OCI-LY7 (cell line): Measurements from ENCODE around the gene CORIN. TPM values are rescaled to one million over a fixed set of nuclear protein-coding genes. Genes with fewer than 3 reads are reported as not detected.

ENCODE experiments used
- BruUV-seq: library from RNA; stranded (reverse); fragments of 400-500 nt; replicated peaks from 2 replicates; lab custom pipeline; 2021; lab: Mats Ljungman, UMichigan
- CTCF ChIA-PET: fragments of 300-600 bp; sonication (Branson Sonifier 250); formaldehyde crosslinking; loops from one replicate; lab custom pipeline; 2022; ENCODE audit warnings: antibody characterized with exemption; ENCODE audit not compliant: unreplicated experiment; lab: Charles Lee
- POLR2A ChIA-PET: fragments of 300-600 bp; sonication (Branson Sonifier 250); formaldehyde crosslinking; loops from one replicate; lab custom pipeline; 2022; ENCODE audit warnings: antibody characterized with exemption; lab: Charles Lee
- DNase-seq: peaks from one replicate; pipeline ENCODE4 v3.0.0-alpha.2; 2015; ENCODE audit warnings: low spot score
- H2AFZ ChIP-seq: fragments of 200-600 bp; sonication (generic), shearing (Covaris generic); 2 replicates; pipeline ENCODE4 v1.6.1; 2014; ENCODE audit warnings: mild to moderate bottlenecking, antibody characterized with exemption, low read length, moderate library complexity
- H3K27ac ChIP-seq: fragments of 200-600 bp; sonication (generic); 2 replicates; pipeline ENCODE4 v1.5.1; 2014; ENCODE audit warnings: mixed run types, low read depth, mild to moderate bottlenecking, moderate library complexity, low read length, inconsistent platforms; ENCODE audit not compliant: poor library complexity, severe bottlenecking
- H3K36me3 ChIP-seq: fragments of 200-600 bp; sonication (generic); 2 replicates; pipeline ENCODE4 v1.6.1; 2014; ENCODE audit warnings: mild to moderate bottlenecking, antibody characterized with exemption, low read length, moderate library complexity, mixed read lengths; ENCODE audit not compliant: insufficient read depth
- H3K4me1 ChIP-seq: fragments of 200-600 bp; sonication (generic); 2 replicates; pipeline ENCODE4 v1.5.1; 2014; ENCODE audit warnings: mild to moderate bottlenecking, low read length; ENCODE audit not compliant: insufficient read depth, poor library complexity, severe bottlenecking
- H3K4me2 ChIP-seq: fragments of 200-600 bp; sonication (generic); 2 replicates; pipeline ENCODE4 v1.6.1; 2014; ENCODE audit warnings: mild to moderate bottlenecking, low read length
- H3K4me3 ChIP-seq: fragments of 200-600 bp; sonication (generic); 2 replicates; pipeline ENCODE4 v1.5.1; 2014; ENCODE audit warnings: mild to moderate bottlenecking, low read depth, low read length; ENCODE audit not compliant: poor library complexity, severe bottlenecking
- H3K79me2 ChIP-seq: fragments of 200-600 bp; sonication (generic); 2 replicates; pipeline ENCODE4 v1.6.1; 2016; ENCODE audit warnings: low read depth, mild to moderate bottlenecking, low read length, moderate library complexity, mixed read lengths; ENCODE audit not compliant: insufficient read depth
- H3K9me2 ChIP-seq: fragments of 200-600 bp; sonication (generic); 2 replicates; pipeline ENCODE4 v1.6.1; 2016; ENCODE audit warnings: mild to moderate bottlenecking, low read length, mixed read lengths; ENCODE audit not compliant: insufficient read depth
- H3K9me3 ChIP-seq: fragments of 200-600 bp; sonication (generic); 2 replicates; pipeline ENCODE4 v1.6.1; 2014; ENCODE audit warnings: mild to moderate bottlenecking, mixed run types, low read length, mixed read lengths
- H4K20me1 ChIP-seq: fragments of 200-600 bp; sonication (generic); 2 replicates; pipeline ENCODE4 v1.6.1; 2014; ENCODE audit warnings: mild to moderate bottlenecking, antibody characterized with exemption, low read length, moderate library complexity, mixed read lengths; ENCODE audit not compliant: insufficient read depth
- CTCF ChIP-seq: fragments of 200-600 bp; sonication (generic); conservative IDR thresholded peaks from 2 replicates; pipeline ENCODE4 v1.5.1; 2014; ENCODE audit warnings: mild to moderate bottlenecking, antibody characterized with exemption, low read length, moderate library complexity, mixed read lengths
- EZH2phosphoT487 ChIP-seq: fragments of 200-600 bp; sonication (generic); IDR thresholded peaks from 2 replicates; pipeline ENCODE4 v1.6.1; 2018; ENCODE audit warnings: low read depth, borderline replicate concordance, mild to moderate bottlenecking, mixed run types, antibody characterized with exemption, low read length, moderate library complexity, mixed read lengths
- intact Hi-C: fragments of 100-400 bp; cut with micrococcal nuclease; formaldehyde crosslinking; loops from one replicate; pipeline ENCODE4 v1.10.0; 2022; ENCODE audit not compliant: unreplicated experiment
- total RNA-seq, 2 experiments: library from RNA; depleted of rRNA in 1 of 2; stranded (reverse); fragments of >200 nt in 1 of 2; shearing (Covaris generic) in 1 of 2; gene quantifications; 2 replicates each; pipeline ENCODE4 v1.2.3, GENCODE V29; 2014 to 2022

The CORIN gene
- total RNA-seq, 2 experiments from 2014 or later: 0.40 TPM; not detected in 1

GRCh38 chr4:47720787-47721186 is 117.1 kb downstream of the CORIN start:
- H3K27ac ChIP-seq: no peak overlapping the region
- CTCF ChIA-PET: no interaction called here
- DNase-seq: no peak
- H3K9me3 ChIP-seq: no peaks in the 10 kb centered on the region
- H3K36me3 ChIP-seq: no peaks in the 10 kb centered on the region
- H2AFZ ChIP-seq: no peak overlapping the region
- intact Hi-C loops: no loop called here
- no peaks in the 10 kb centered on the region for H3K4me1 ChIP-seq
- H3K4me2 ChIP-seq: no peak overlapping the region
- no peaks in the 10 kb centered on the region for H4K20me1 ChIP-seq
- TF ChIP-seq CTCF (no peak), EZH2phosphoT487 (no peak)
- no TSS peak for BruUV-seq
- no peaks in the 10 kb centered on the region for H3K9me2 ChIP-seq
- no peak overlapping the region for H3K4me3 ChIP-seq
- POLR2A ChIA-PET: no interaction called here
- no peaks in the 10 kb centered on the region for H3K79me2 ChIP-seq

DNA sequence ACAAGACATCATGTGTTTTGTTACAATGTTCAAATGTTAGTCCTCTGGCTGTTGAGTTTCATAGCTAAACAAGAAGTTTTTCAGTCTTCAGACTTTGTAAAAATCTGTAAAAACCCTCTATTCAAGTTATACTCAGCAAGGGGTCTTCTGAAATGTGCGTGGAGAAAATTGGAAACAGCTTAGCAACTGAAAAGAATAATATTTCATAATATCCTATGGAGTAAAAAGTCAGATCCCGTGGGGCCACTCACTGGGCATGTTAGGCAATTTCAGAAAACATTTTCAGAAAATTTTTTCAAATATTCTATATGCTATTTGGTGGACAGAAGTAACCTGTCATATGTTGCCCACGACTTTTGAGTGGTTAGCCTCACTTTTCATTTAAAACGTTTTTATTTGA is 118.3 kb downstream of the CORIN start:
- Histone ChIP-seq H4K20me1 (no peaks in the 10 kb centered on the region), H3K9me2 (no peaks in the 10 kb centered on the region), H3K36me3 (no peaks in the 10 kb centered on the region), H3K27ac (no peak overlapping the region), H3K79me2 (no peaks in the 10 kb centered on the region), H3K4me1 (no peaks in the 10 kb centered on the region), H3K4me2 (no peak overlapping the region), H3K9me3 (no peaks in the 10 kb centered on the region), H3K4me3 (no peak overlapping the region), H2AFZ (no peak overlapping the region)
- ChIA-PET POLR2A (interaction anchor here (1.0 kb wide), 1 partner anchor 10 kb away, joined by 4 read pairs; no protein-coding TSS in a partner anchor), CTCF (no interaction called here)
- intact Hi-C loops: no loop called here
- no peak for DNase-seq
- BruUV-seq: no TSS peak
- TF ChIP-seq EZH2phosphoT487 (no peak), CTCF (no peak)

- intact Hi-C loops: no loop called here
- H3K9me3 ChIP-seq: no peaks in the 10 kb centered on the region
- H3K9me2 ChIP-seq: no peaks in the 10 kb centered on the region
- no peak for TF ChIP-seq EZH2phosphoT487
- TF ChIP-seq CTCF: no peak
- no peak overlapping the region for H3K4me3 ChIP-seq
- no peak overlapping the region for H2AFZ ChIP-seq
- ChIA-PET POLR2A (no interaction called here), CTCF (no interaction called here)
- BruUV-seq: no TSS peak
- H3K79me2 ChIP-seq: no peaks in the 10 kb centered on the region
- H3K36me3 ChIP-seq: no peaks in the 10 kb centered on the region
- no peaks in the 10 kb centered on the region for H4K20me1 ChIP-seq
- no peaks in the 10 kb centered on the region for H3K4me1 ChIP-seq
- H3K27ac ChIP-seq: no peak overlapping the region
- H3K4me2 ChIP-seq: no peak overlapping the region
- DNase-seq: no peak
These were observed 119.2 kb downstream of the CORIN start for GRCh38 chr4:47718696-47719095.
